Fibroblast of skin of scalp (primary cell): ENCODE results near the gene FBXO38.

Experiments
- DNase-seq: peaks from one replicate; pipeline ENCODE4 v3.0.0-alpha.2; 2013

The FBXO38 gene

GRCh38 chr5:148386041-148386440 is 2.3 kb downstream of the FBXO38 start:
- DNase-seq, result no peak

GRCh38 chr5:148387325-148387724 is 3.6 kb downstream of the FBXO38 start:
- peak; percentile 85 for DNase-seq

GRCh38 chr5:148388696-148389095 is 4.9 kb downstream of the FBXO38 start:
- DNase-seq, result no peak

GRCh38 chr5:148390914-148391313 is 7.2 kb downstream of the FBXO38 start:
- DNase-seq, result no peak

- no peak for DNase-seq
These were observed 7.7 kb downstream of the FBXO38 start for GRCh38 chr5:148391422-148391821.

- DNase-seq, result no peak
These were observed 9.6 kb downstream of the FBXO38 start for GRCh38 chr5:148393390-148393741.

GRCh38 chr5:148394587-148395019 is 10.8 kb downstream of the FBXO38 start:
- no peak for DNase-seq

GRCh38 chr5:148395031-148395430 is 11.3 kb downstream of the FBXO38 start:
- no peak for DNase-seq

GRCh38 chr5:148397968-148398595 is 14.3 kb downstream of the FBXO38 start:
- no peak for DNase-seq

- DNase-seq, result no peak
These were observed 15.0 kb downstream of the FBXO38 start for GRCh38 chr5:148398698-148399121.

- no peak for DNase-seq
These were observed 17.8 kb downstream of the FBXO38 start for GRCh38 chr5:148401604-148402003.

GRCh38 chr5:148403344-148403743 is 19.6 kb downstream of the FBXO38 start:
- no peak for DNase-seq

- no peak for DNase-seq
These were observed 22.6 kb downstream of the FBXO38 start for GRCh38 chr5:148406406-148406805.

- no peak for DNase-seq
These were observed 24.3 kb downstream of the FBXO38 start for GRCh38 chr5:148408092-148408491.

- DNase-seq, result no peak
These were observed 28.4 kb downstream of the FBXO38 start for GRCh38 chr5:148412124-148412523.

GRCh38 chr5:148414833-148415232 is 31.1 kb downstream of the FBXO38 start:
- DNase-seq, result no peak

GRCh38 chr5:148416416-148416815 is 32.7 kb downstream of the FBXO38 start:
- DNase-seq, result no peak

- DNase-seq, result no peak
These were observed 33.2 kb downstream of the FBXO38 start for GRCh38 chr5:148416921-148417320.

- no peak for DNase-seq
These were observed 34.8 kb downstream of the FBXO38 start for GRCh38 chr5:148418511-148418910.

GRCh38 chr5:148421661-148422060 is 37.9 kb downstream of the FBXO38 start:
- DNase-seq, result no peak

- DNase-seq, result no peak
These were observed 42.0 kb downstream of the FBXO38 start for GRCh38 chr5:148425808-148426207.

GRCh38 chr5:148426514-148426913 is 42.8 kb downstream of the FBXO38 start:
- no peak for DNase-seq

- no peak for DNase-seq
These were observed 43.7 kb downstream of the FBXO38 start for GRCh38 chr5:148427370-148428042.

GRCh38 chr5:148428848-148429247 is 45.1 kb downstream of the FBXO38 start:
- no peak for DNase-seq

GRCh38 chr5:148433826-148434225 is 50.1 kb downstream of the FBXO38 start:
- no peak for DNase-seq
